HEK293 (cell line): ENCODE measurements around the gene PARVA.
"Not testable (repeated sequence)": the region's sequence is repeated elsewhere in the genome, so short reads cannot be mapped to it uniquely, and the experiment has no call there.

Experiments used
- CTCF ChIA-PET: fragments of 350-600 bp; formaldehyde crosslinking; extraction: SDS; loops from one replicate; lab custom pipeline; 2021; ENCODE audit warnings: antibody characterized with exemption; lab: Yijun Ruan, JAX
- POLR2A ChIA-PET: fragments of 300-600 bp; formaldehyde crosslinking; extraction: SDS; loops from one replicate; lab custom pipeline; 2020; ENCODE audit warnings: antibody characterized with exemption, inconsistent platforms; lab: Yijun Ruan, JAX
- H3K27ac ChIP-seq: fragments of 200-500 bp; sonication (Bioruptor generic); 2 replicates; pipeline ENCODE4 v1.5.1; 2014; ENCODE audit warnings: low read depth, low read length, control low read depth, inconsistent platforms; ENCODE audit errors: extremely low read depth
- H3K36me3 ChIP-seq, 2 experiments: fragments of 200-500 bp in 1 of 2; sonication (Bioruptor generic) in 1 of 2; 1 replicate in 1 of 2; 2 replicates in 1 of 2; pipeline ENCODE4 v1.5.1; 2014 to 2017; ENCODE audit warnings: inconsistent platforms in 2 of 2, low read length in 2 of 2; ENCODE audit not compliant: control insufficient read depth in 2 of 2, insufficient read depth in 1 of 2
- H3K4me1 ChIP-seq: fragments of 200-500 bp; sonication (Bioruptor generic); 2 replicates; pipeline ENCODE4 v1.5.1; 2014; ENCODE audit warnings: mild to moderate bottlenecking, low read length, inconsistent platforms; ENCODE audit not compliant: control insufficient read depth, insufficient read depth
- H3K4me3 ChIP-seq: 2 replicates; pipeline ENCODE4 v1.5.1; 2011; ENCODE audit warnings: low read depth, mild to moderate bottlenecking, control low read depth, low read length, moderate library complexity
- H3K9me3 ChIP-seq: fragments of 200-500 bp; sonication (Bioruptor generic); 2 replicates; pipeline ENCODE4 v1.5.1; 2014; ENCODE audit warnings: low read depth, low read length, inconsistent platforms; ENCODE audit not compliant: control insufficient read depth, insufficient read depth
- EGR2 ChIP-seq: fragments of 450-650 bp; formaldehyde crosslinking; IDR thresholded peaks from 2 replicates; pipeline ENCODE4 v1.5.1; 2016; ENCODE audit warnings: low read depth, missing biosample characterization, missing genetic modification characterization
- OSR2 ChIP-seq: fragments of 450-650 bp; formaldehyde crosslinking; IDR thresholded peaks from 2 replicates; pipeline ENCODE4 v1.5.1; 2016; ENCODE audit warnings: missing biosample characterization, missing genetic modification characterization
- SETDB1 ChIP-seq: IDR thresholded peaks from one replicate; pipeline ENCODE4 v1.6.1; 2017; ENCODE audit warnings: mild to moderate bottlenecking, low read length, moderate library complexity, mixed read lengths; ENCODE audit not compliant: insufficient read length
- TRIM28 ChIP-seq: IDR thresholded peaks from 2 replicates; pipeline ENCODE4 v1.6.1; 2011; ENCODE audit warnings: low read length, control low read depth, borderline replicate concordance
- ZFHX2 ChIP-seq: fragments of 450-650 bp; formaldehyde crosslinking; conservative IDR thresholded peaks from 2 replicates; pipeline ENCODE4 v1.5.1; 2016; ENCODE audit warnings: missing biosample characterization, missing genetic modification characterization
- ZFP37 ChIP-seq: fragments of 450-650 bp; formaldehyde crosslinking; IDR thresholded peaks from 2 replicates; pipeline ENCODE4 v1.5.1; 2016; ENCODE audit warnings: missing biosample characterization, missing genetic modification characterization
- ZFP69B ChIP-seq: fragments of 450-650 bp; formaldehyde crosslinking; IDR thresholded peaks from 2 replicates; pipeline ENCODE4 v1.5.1; 2016; ENCODE audit warnings: missing biosample characterization, missing genetic modification characterization
- ZNF10 ChIP-seq: fragments of 450-650 bp; formaldehyde crosslinking; IDR thresholded peaks from 2 replicates; pipeline ENCODE4 v1.5.1; 2017; ENCODE audit warnings: missing biosample characterization, missing genetic modification characterization
- ZNF184 ChIP-seq: fragments of 450-650 bp; IDR thresholded peaks from 2 replicates; pipeline ENCODE4 v1.5.1; 2018; ENCODE audit warnings: missing biosample characterization, mild to moderate bottlenecking, missing genetic modification characterization
- ZNF37A ChIP-seq: fragments of 450-650 bp; IDR thresholded peaks from 2 replicates; pipeline ENCODE4 v1.5.1; 2018; ENCODE audit warnings: missing biosample characterization, missing genetic modification characterization
- ZNF596 ChIP-seq: fragments of 450-650 bp; IDR thresholded peaks from 2 replicates; pipeline ENCODE4 v1.5.0; 2018; ENCODE audit warnings: missing biosample characterization, mild to moderate bottlenecking, missing genetic modification characterization, moderate library complexity
- ZNF600 ChIP-seq: fragments of 450-650 bp; formaldehyde crosslinking; IDR thresholded peaks from 2 replicates; pipeline ENCODE4 v1.5.1; 2016; ENCODE audit warnings: missing biosample characterization, missing genetic modification characterization
- ZNF623 ChIP-seq: fragments of 450-650 bp; formaldehyde crosslinking; IDR thresholded peaks from 2 replicates; pipeline ENCODE4 v1.5.1; 2016; ENCODE audit warnings: missing biosample characterization, missing genetic modification characterization
- ZNF658 ChIP-seq: fragments of 450-650 bp; formaldehyde crosslinking; IDR thresholded peaks from 2 replicates; pipeline ENCODE4; 2016; ENCODE audit warnings: missing biosample characterization, missing genetic modification characterization
- ZNF664 ChIP-seq: fragments of 450-650 bp; formaldehyde crosslinking; IDR thresholded peaks from 2 replicates; pipeline ENCODE4 v1.5.1; 2016; ENCODE audit warnings: missing biosample characterization, missing genetic modification characterization
- ZNF785 ChIP-seq: fragments of 450-650 bp; formaldehyde crosslinking; IDR thresholded peaks from 2 replicates; pipeline ENCODE4 v1.5.1; 2016; ENCODE audit warnings: missing biosample characterization, missing genetic modification characterization
- TF ChIP-seq, protein P1 (sequence below): fragments of 450-650 bp; formaldehyde crosslinking; IDR thresholded peaks from 2 replicates; pipeline ENCODE4 v1.5.1; 2016; ENCODE audit warnings: missing biosample characterization, missing genetic modification characterization, borderline replicate concordance
- TF ChIP-seq, protein P2 (sequence below): fragments of 450-650 bp; formaldehyde crosslinking; IDR thresholded peaks from 2 replicates; pipeline ENCODE4 v1.5.1; 2017; ENCODE audit warnings: missing biosample characterization, missing genetic modification characterization
- TF ChIP-seq, protein P3 (sequence below): fragments of 450-650 bp; formaldehyde crosslinking; IDR thresholded peaks from 2 replicates; pipeline ENCODE4 v1.5.1; 2016; ENCODE audit warnings: missing biosample characterization, missing genetic modification characterization
- TF ChIP-seq, protein P4 (sequence below): fragments of 450-650 bp; formaldehyde crosslinking; IDR thresholded peaks from 2 replicates; pipeline ENCODE4 v1.5.1; 2016; ENCODE audit warnings: missing biosample characterization, missing genetic modification characterization

The PARVA gene

DNA sequence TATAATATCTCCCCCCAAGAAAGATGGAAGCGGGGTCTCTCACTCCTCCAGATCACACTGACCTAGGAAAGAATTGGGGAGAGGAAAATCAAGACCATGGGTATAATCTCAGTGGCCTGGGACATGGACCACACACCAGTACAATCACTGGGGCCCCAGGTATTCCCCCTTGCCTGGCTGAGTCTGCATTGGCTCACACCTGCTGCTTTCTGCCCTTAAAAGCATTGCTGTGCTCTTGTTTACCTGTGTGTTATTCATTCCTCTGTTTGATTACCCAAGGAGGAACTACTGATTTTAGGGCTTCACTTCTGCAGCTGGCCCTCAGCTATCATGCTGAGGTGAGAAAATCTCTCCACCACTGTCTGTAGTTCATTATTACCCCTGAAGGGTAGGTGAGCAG is 14.0 kb upstream of the PARVA start (continued):
- TF ChIP-seq, protein P1, sequence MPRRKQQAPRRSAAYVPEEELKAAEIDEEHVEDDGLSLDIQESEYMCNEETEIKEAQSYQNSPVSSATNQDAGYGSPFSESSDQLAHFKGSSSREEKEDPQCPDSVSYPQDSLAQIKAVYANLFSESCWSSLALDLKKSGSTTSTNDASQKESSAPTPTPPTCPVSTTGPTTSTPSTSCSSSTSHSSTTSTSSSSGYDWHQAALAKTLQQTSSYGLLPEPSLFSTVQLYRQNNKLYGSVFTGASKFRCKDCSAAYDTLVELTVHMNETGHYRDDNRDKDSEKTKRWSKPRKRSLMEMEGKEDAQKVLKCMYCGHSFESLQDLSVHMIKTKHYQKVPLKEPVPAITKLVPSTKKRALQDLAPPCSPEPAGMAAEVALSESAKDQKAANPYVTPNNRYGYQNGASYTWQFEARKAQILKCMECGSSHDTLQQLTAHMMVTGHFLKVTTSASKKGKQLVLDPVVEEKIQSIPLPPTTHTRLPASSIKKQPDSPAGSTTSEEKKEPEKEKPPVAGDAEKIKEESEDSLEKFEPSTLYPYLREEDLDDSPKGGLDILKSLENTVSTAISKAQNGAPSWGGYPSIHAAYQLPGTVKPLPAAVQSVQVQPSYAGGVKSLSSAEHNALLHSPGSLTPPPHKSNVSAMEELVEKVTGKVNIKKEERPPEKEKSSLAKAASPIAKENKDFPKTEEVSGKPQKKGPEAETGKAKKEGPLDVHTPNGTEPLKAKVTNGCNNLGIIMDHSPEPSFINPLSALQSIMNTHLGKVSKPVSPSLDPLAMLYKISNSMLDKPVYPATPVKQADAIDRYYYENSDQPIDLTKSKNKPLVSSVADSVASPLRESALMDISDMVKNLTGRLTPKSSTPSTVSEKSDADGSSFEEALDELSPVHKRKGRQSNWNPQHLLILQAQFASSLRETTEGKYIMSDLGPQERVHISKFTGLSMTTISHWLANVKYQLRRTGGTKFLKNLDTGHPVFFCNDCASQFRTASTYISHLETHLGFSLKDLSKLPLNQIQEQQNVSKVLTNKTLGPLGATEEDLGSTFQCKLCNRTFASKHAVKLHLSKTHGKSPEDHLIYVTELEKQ (tag by site-specific recombination) = no peak
- no peak for TF ChIP-seq SETDB1
- no peak for TF ChIP-seq ZNF623 (tag by site-specific recombination)
- TF ChIP-seq ZNF596 (tag by site-specific recombination) = no peak
- no peak for TF ChIP-seq ZFP37
- TF ChIP-seq ZNF37A (tag by site-specific recombination) = no peak
- TF ChIP-seq ZNF600 (tag by site-specific recombination) = no peak
- no peak for TF ChIP-seq ZNF184 (tag by site-specific recombination)
- TF ChIP-seq, protein P2, sequence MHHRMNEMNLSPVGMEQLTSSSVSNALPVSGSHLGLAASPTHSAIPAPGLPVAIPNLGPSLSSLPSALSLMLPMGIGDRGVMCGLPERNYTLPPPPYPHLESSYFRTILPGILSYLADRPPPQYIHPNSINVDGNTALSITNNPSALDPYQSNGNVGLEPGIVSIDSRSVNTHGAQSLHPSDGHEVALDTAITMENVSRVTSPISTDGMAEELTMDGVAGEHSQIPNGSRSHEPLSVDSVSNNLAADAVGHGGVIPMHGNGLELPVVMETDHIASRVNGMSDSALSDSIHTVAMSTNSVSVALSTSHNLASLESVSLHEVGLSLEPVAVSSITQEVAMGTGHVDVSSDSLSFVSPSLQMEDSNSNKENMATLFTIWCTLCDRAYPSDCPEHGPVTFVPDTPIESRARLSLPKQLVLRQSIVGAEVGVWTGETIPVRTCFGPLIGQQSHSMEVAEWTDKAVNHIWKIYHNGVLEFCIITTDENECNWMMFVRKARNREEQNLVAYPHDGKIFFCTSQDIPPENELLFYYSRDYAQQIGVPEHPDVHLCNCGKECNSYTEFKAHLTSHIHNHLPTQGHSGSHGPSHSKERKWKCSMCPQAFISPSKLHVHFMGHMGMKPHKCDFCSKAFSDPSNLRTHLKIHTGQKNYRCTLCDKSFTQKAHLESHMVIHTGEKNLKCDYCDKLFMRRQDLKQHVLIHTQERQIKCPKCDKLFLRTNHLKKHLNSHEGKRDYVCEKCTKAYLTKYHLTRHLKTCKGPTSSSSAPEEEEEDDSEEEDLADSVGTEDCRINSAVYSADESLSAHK (tag by site-specific recombination) = no peak
- no peak for TF ChIP-seq ZNF664 (tag by site-specific recombination)
- TF ChIP-seq ZNF785 (tag by site-specific recombination) = no peak
- TF ChIP-seq, protein P3, sequence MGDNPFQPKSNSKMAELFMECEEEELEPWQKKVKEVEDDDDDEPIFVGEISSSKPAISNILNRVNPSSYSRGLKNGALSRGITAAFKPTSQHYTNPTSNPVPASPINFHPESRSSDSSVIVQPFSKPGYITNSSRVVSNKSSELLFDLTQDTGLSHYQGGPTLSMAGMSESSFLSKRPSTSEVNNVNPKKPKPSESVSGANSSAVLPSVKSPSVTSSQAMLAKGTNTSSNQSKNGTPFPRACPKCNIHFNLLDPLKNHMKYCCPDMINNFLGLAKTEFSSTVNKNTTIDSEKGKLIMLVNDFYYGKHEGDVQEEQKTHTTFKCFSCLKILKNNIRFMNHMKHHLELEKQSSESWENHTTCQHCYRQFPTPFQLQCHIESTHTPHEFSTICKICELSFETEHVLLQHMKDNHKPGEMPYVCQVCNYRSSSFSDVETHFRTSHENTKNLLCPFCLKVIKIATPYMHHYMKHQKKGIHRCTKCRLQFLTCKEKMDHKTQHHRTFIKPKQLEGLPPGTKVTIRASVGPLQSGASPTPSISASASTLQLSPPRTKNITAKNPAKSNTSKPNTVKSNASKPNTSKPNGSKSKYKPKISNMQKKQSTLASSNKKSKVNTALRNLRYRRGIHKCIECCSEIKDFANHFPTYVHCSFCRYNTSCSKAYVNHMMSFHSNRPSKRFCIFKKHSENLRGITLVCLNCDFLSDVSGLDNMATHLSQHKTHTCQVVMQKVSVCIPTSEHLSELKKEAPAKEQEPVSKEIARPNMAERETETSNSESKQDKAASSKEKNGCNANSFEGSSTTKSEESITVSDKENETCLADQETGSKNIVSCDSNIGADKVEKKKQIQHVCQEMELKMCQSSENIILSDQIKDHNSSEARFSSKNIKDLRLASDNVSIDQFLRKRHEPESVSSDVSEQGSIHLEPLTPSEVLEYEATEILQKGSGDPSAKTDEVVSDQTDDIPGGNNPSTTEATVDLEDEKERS (tag by site-specific recombination) = no peak
- no peak for TF ChIP-seq ZNF658 (tag by site-specific recombination)

DNA sequence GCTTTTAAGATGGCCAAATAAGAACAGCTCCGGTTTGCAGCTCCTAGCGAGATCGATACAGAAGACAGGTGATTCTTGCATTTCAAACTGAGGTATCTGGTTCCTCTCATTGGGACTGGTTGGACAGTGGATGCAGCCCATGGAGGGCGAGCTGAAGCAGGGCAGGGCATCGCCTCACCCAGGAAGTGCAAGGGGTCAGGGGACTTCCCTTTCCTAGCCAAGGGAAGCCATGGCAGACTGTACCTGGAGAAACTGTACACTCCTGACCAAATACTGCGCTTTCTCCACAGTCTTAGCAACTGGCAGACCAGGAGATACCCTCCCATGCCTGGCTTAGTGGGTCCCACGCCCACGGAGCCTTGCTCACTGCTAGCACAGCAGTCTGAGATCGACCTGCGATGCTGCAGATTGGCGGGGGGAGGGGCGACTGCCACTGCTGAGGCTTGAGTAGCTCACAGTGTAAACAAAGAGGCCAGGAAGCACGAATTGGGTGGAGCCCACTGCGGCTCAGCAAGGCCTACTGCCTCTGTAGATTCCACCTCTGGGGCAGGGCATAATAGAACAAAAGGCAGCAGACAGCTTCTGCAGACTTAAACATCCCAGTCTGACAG is 11.3 kb upstream of the PARVA start:
- POLR2A ChIA-PET = interaction anchor here (1.7 kb wide), 1 partner anchor 11 kb away, joined by 11 read pairs; the partner anchor contains the start of gene PARVA
- H3K9me3 ChIP-seq = not testable (repeated sequence)
- TF ChIP-seq ZFHX2 (tag by site-specific recombination) (peak; percentile 37), ZFP69B (0 out of 2 replicates have a peak, but pooled peaks have one; percentile 38), OSR2 (tag by site-specific recombination) (peak; percentile 48), ZNF10 (tag by site-specific recombination) (peak; percentile 59; the same call in 1 of the 2 replicates), EGR2 (tag by site-specific recombination) (0 out of 2 replicates have a peak, but pooled peaks have one; percentile 31), TRIM28 (0 out of 2 replicates have a peak, but pooled peaks have one; percentile 14)
- TF ChIP-seq, protein P4, sequence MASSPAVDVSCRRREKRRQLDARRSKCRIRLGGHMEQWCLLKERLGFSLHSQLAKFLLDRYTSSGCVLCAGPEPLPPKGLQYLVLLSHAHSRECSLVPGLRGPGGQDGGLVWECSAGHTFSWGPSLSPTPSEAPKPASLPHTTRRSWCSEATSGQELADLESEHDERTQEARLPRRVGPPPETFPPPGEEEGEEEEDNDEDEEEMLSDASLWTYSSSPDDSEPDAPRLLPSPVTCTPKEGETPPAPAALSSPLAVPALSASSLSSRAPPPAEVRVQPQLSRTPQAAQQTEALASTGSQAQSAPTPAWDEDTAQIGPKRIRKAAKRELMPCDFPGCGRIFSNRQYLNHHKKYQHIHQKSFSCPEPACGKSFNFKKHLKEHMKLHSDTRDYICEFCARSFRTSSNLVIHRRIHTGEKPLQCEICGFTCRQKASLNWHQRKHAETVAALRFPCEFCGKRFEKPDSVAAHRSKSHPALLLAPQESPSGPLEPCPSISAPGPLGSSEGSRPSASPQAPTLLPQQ (tag by site-specific recombination) = peak; percentile 79
- TF ChIP-seq, all 188 proteins: peak for 7; not testable (repeated sequence) for 181
- H3K27ac ChIP-seq, H3K4me1 ChIP-seq, H3K36me3 ChIP-seq: not testable (repeated sequence)
- CTCF ChIA-PET = interaction anchor here (0.5 to 1.4 kb wide), 2 partner anchors 10 to 29 kb away, joined by 3 to 8 read pairs; partner anchors contain the start of gene PARVA
- H3K4me3 ChIP-seq = peak overlapping the region; percentile 1

DNA sequence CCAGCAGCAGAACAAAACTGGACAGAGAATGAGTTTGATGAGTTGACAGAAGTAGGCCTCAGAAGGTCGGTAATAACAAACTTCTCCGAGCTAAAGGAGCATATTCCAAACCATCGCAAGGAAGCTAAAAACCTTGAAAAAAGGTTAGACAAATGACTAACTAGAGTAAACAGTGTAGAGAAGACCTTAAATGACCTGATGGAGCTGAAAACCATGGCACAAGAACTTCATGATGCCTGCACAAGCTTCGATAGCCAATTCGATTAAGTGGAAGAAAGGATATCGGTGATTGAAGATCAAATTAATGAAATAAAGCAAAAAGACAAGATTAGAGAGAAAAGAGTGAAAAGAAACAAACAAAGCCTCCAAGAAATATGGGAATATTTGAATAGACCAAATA is 10.3 kb upstream of the PARVA start:
- not testable (repeated sequence) for H3K4me1 ChIP-seq, H3K36me3 ChIP-seq, H3K9me3 ChIP-seq, H3K4me3 ChIP-seq, H3K27ac ChIP-seq
- ChIA-PET CTCF (interaction anchor here (0.7 to 1.4 kb wide), 3 partner anchors 9 to 15 kb away, joined by 3 to 8 read pairs (median 5); partner anchors contain the start of gene PARVA), POLR2A (interaction anchor here (1.7 kb wide), 1 partner anchor 10 kb away, joined by 11 read pairs; the partner anchor contains the start of gene PARVA)
